NB4 (cell line): ENCODE results near the gene NAAA.

Experiments
- CTCF ChIP-seq: IDR thresholded peaks from one replicate; pipeline ENCODE4 v1.5.1; 2012; ENCODE audit warnings: low read depth, low read length
- MYC ChIP-seq: IDR thresholded peaks from 2 replicates; pipeline ENCODE4 v1.6.1; 2011; ENCODE audit warnings: low read depth, low read length
- POLR2A ChIP-seq: IDR thresholded peaks from 2 replicates; pipeline ENCODE4 v1.6.1; 2011; ENCODE audit warnings: mild to moderate bottlenecking; ENCODE audit not compliant: insufficient read length; ENCODE audit errors: extremely low read depth

DNA sequence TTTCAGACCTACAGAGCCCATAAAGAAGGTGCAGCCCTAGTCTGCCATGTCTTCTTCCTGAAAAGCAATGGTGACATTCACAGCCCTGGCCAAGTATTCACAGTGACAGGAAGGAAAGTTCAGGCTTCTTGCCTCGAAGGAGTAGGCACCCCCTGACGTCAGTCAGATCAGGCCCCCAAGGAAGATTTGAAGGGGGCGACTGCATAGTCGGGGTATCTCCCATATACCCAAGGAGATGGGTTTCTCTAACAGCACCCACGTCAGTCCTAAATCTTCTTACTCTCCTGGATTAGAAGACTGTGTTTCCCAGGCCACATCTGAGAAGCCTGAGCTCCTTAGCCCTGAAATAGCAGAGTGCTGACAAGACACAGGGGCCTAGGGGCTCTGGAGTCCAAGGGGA, 38.5 kb downstream of the NAAA start, which contains the start of gene PPEF2:
- no peak for TF ChIP-seq CTCF
- no peak for TF ChIP-seq POLR2A
- TF ChIP-seq MYC: no peak
